ENCODE measurements around the gene TBC1D22A.

Gene TBC1D22A

DNA sequence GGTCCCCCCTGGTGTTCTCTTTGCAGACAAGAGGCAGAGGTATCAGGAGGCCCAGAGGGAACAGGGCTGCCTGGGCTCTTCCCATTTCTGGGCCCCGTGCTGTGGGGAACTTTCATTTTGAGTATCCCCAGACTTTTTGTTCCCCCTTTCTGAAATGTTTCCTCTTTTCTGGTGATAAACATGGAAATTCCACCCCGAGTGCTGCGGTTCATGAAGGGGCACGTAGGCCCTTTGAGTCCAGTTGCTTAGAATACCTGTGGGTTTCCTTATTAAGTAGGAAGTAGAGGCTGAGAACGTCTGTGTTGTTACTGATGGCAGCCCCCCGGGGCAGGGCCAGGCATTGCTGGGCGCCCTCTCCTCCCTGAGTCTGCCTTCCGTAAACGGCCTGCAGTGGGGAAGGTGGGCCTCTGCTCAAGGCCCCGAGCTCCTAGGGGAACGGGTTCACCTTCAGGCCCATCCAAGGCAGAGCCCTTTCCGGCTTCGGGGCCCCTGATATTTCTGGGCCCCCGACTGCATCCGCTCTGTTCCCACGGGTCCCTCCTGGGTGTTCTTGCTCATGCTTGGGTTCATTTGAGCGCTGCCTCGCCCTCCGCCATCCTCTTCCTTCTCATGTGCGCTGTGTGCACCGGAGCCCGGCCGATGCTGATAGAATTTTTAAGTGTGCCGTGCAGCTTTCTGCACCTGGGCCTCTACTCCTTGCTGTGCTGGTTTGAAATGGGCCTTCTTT lies 12.0 kb downstream of the TBC1D22A start:
- no peak for TF ChIP-seq CTCF (IDR thresholded peaks at IDR 0.05)

GRCh38 chr22:46774980-46775849 lies 12.8 kb downstream of the TBC1D22A start:
- TF ChIP-seq CTCF (IDR thresholded peaks at IDR 0.05): no peak

- TF ChIP-seq CTCF (IDR thresholded peaks at IDR 0.05): no peak
These were observed 13.7 kb downstream of the TBC1D22A start for GRCh38 chr22:46775850-46776826.

DNA sequence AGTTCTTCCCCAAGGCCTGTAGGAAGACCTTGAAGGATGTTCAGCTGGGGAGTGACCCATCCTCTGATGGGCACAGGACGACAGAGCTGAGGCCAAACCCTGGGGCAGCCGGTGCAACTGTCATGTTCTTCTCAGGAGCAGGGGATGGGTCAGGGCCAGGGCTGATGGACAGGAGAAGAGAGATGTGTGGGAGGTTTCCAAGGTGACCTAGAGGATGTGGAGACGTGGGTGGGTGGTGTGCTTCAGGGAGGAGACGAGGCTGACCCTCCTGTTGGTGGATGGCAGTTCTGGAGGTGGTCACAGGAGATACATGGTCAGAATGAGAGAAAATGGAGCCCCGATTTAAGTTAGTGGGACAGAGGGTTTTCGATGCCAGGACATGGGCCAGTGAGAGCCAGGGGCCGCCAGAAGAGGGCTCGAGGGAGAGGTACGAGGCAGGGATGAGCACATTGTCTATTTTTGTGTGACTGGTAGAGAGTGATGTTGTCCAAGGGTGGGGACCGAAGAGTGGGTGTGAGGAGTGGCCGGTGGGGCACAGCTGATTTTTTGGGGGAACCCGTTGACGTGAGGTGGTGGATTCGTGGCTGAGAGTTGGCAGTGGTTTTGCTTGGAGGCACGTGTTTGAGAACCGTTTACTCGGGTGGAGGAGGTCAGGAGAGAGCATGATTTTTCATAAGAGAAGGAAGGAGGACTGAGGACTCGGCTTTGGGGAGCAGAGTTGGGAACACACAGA lies 14.6 kb downstream of the TBC1D22A start:
- TF ChIP-seq CTCF (IDR thresholded peaks at IDR 0.05): no peak

DNA sequence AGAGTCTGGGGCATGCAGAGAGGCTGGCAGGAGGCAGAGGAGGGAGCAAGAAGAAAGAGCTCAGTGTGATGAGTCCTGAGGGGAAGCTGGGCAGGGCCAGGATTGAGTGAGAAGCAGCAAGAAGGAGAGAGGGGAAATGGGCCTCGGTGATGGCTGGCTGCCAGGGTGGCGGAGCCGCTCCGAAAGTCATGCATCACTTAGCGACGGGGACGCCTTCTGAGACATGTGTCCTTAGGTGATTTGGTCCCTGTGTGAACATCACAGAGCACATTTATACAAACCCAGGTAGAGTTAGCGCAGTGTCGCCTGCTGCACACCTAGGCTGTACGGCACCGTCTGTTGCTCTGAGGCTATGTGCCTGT lies 15.1 kb downstream of the TBC1D22A start:
- TF ChIP-seq CTCF (IDR thresholded peaks at IDR 0.05): no peak

- TF ChIP-seq CTCF (IDR thresholded peaks at IDR 0.05): no peak
These were observed 16.6 kb downstream of the TBC1D22A start for GRCh38 chr22:46779023-46779422.
